ENCODE data around the gene SRPRB. TPM values are rescaled to one million over a fixed set of nuclear protein-coding genes. Genes with fewer than 3 reads are reported as not detected.

Gene SRPRB
- total RNA-seq, 1 experiment from 2014 or later, result 54.8 TPM

DNA sequence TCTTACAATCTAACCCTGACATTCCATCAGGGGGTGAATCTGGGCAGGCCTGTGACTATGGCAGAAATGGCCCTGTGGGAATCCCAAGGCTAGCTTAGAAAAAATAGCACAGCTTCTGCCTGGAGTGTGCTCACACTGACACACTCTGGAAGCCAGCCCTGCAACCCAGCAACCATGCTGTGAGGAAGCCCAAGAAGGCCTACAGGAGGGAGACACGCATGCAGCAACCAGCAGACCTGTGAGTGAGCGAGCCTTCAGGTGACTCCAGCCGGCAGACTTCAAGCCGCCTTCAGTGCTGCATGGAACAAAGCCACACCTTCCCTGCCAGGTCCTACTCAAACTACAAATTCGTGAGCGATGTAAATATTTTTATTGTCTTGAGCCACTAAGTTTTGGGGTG is 64.0 kb downstream of the SRPRB start:
- H3K4me2 ChIP-seq (ENCODE audit: insufficient read depth, insufficient read length, low read length), result no peak overlapping the region
- no peak overlapping the region for H3K14ac ChIP-seq (ENCODE audit: insufficient read depth, low read length)
- H3K4me1 ChIP-seq (ENCODE audit: insufficient read depth, low read length), result no peaks in the 10 kb centered on the region
- H3K27ac ChIP-seq (ENCODE audit: insufficient read length, low read depth, low read length), result no peak overlapping the region
- H2AK5ac ChIP-seq (ENCODE audit: insufficient read length, low read length), result no peak overlapping the region
- H3K18ac ChIP-seq (ENCODE audit: insufficient read length, low read depth, low read length), result no peak overlapping the region
- H3K36me3 Mint-ChIP-seq (ENCODE audit: insufficient read depth in 1 of 3, low read depth in 3 of 3), result peaks cover 0 to 2% (median 0%) of the 10 kb centered on the region in 3 experiments; a peak in 1 of 7 replicates
- no peak overlapping the region for H3K4ac ChIP-seq (ENCODE audit: low read depth, low read length)
- no peaks in the 10 kb centered on the region; the same call in 1 of the 2 replicates for H3K27me3 Mint-ChIP-seq (ENCODE audit: low read depth)
- H3K79me1 ChIP-seq (ENCODE audit: insufficient read depth, low read depth, low read length, poor library complexity, severe bottlenecking), result no peaks in the 10 kb centered on the region
- no peak overlapping the region for H3K23ac ChIP-seq (ENCODE audit: insufficient read length, low read depth, low read length)
- no peak overlapping the region for H4K5ac ChIP-seq (ENCODE audit: insufficient read length, low read depth, low read length)
- DNase-seq, result no peak
- H2AFZ ChIP-seq (ENCODE audit: low read length), result no peak overlapping the region
- H3K4me1 Mint-ChIP-seq, result peaks cover 19 to 21% of the 10 kb centered on the region in 2 experiments
- no peaks in the 10 kb centered on the region for H3K9me3 Mint-ChIP-seq
- H3K79me2 ChIP-seq (ENCODE audit: insufficient read depth, low read length), result no peaks in the 10 kb centered on the region
- H3K56ac ChIP-seq (ENCODE audit: insufficient read length, low read depth, low read length), result no peak overlapping the region
- H3K9me3 ChIP-seq (ENCODE audit: control insufficient read depth, low read depth, low read length), result no peaks in the 10 kb centered on the region
- H4K8ac ChIP-seq (replicated peaks; ENCODE audit: insufficient read length, low read depth, low read length), result no peak overlapping the region
- no peak overlapping the region for H2BK5ac ChIP-seq (ENCODE audit: insufficient read length, low read length)
- H2BK15ac ChIP-seq (ENCODE audit: low read depth, low read length), result no peak overlapping the region
- H2BK12ac ChIP-seq (ENCODE audit: insufficient read length, low read depth, low read length), result no peak overlapping the region
- H3K4me3 Mint-ChIP-seq, result no peak overlapping the region
- no peak overlapping the region for H2BK120ac ChIP-seq (ENCODE audit: low read depth, low read length, poor library complexity, severe bottlenecking)
- H3K27ac Mint-ChIP-seq, result no peak overlapping the region
- no peaks in the 10 kb centered on the region for H3K23me2 ChIP-seq (ENCODE audit: insufficient read length, low read depth, low read length, poor library complexity, severe bottlenecking)
- no peaks in the 10 kb centered on the region for H4K20me1 ChIP-seq (ENCODE audit: control insufficient read depth, insufficient read depth, insufficient read length)
- WGBS (ENCODE audit: extremely low coverage, insufficient read length, low lambda C conversion rate), result no CpG with 5 or more reads among the region's 6 CpGs
- H3K9ac ChIP-seq (ENCODE audit: extremely low read depth, insufficient read length, low read length), result no peak overlapping the region
- TF ChIP-seq CTCF (conservative IDR thresholded peaks at IDR 0.05), result no peak
- no peak overlapping the region for H2BK20ac ChIP-seq (ENCODE audit: low read depth, low read length, poor library complexity, severe bottlenecking)
- no peak overlapping the region for H3T11ph ChIP-seq (ENCODE audit: low read length)
- H3K27me3 ChIP-seq (ENCODE audit: insufficient read depth, low read length), result no peaks in the 10 kb centered on the region
- no peak overlapping the region for H4K91ac ChIP-seq (ENCODE audit: insufficient read length, low read depth, low read length)
